GM18873 (cell line): ENCODE results near the gene PLEKHO2.
"Not testable (repeated sequence)": the region's sequence is repeated elsewhere in the genome, so short reads cannot be mapped to it uniquely, and the experiment has no call there.

Experiments
- ATAC-seq: cut with Tn5 transposase; IDR thresholded peaks from one replicate; pipeline ENCODE4 v1.9.1; 2021; ENCODE audit warnings: mild to moderate bottlenecking, moderate library complexity, moderate number of reproducible peaks; ENCODE audit not compliant: unreplicated experiment, low FRiP score

PLEKHO2 gene, protein sequence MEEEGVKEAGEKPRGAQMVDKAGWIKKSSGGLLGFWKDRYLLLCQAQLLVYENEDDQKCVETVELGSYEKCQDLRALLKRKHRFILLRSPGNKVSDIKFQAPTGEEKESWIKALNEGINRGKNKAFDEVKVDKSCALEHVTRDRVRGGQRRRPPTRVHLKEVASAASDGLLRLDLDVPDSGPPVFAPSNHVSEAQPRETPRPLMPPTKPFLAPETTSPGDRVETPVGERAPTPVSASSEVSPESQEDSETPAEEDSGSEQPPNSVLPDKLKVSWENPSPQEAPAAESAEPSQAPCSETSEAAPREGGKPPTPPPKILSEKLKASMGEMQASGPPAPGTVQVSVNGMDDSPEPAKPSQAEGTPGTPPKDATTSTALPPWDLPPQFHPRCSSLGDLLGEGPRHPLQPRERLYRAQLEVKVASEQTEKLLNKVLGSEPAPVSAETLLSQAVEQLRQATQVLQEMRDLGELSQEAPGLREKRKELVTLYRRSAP

DNA sequence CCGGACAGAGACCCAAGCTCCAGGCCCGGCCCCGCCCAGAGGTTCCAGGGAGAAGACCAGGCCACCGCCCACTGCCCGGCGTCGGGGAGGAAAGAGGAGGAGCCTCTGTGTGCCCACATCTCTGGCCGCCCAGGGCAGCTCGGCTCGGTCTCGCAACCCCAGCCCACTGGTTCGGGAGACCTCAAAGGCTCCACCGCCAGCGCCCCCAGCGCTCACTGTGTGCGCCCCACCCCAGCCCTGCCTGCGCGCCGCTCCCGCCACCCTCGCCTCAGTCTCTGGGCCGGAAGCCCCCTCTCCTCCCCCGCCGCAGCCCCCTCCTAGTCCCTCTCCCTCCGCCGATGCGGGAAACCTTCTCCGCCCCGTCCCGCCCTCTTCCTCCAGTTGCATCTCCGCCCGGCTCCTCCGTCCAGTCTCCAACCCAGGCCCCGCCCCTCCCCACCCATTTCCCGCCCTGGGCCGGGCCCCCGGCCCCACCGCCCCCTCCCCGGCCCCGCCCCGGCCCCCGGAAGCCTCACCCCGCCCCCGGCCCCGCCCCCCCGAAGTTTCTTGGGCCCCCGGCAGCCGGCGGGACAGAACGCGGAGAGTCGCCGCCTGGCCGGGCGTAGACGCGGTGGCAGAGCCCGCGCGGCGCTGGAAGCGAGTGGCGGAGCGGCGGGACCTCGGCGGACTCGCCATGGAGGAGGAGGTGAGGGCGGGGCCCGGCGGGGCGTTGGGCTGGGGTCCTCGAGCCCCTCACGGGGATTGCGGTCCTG, at the start of gene PLEKHO2:
TSS of gene PLEKHO2 (plus strand) at position 572 of the 752 bp plus-strand sequence. CDS start at position 674, 102 bp downstream.
- peak; percentile 45 for ATAC-seq

DNA sequence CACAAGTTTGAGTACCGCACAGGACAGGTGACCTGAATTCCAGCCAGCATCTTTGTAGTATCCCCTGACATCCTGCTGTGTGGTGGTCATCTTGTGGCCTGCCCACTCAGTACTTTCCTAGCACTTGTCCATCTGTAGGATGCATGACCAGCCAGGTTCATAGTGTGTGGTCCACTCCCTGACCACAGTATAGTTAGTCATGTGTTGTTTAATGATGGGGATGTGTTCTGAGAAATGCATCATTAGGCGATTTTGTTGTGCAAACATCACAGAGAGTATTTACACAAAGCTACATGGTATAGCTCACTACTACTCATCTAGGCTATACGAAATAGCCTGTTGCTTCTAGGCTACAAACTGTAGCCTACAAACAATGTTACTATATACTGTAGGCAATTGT, 49.4 kb upstream of the PLEKHO2 start:
- ATAC-seq, result no peak

DNA sequence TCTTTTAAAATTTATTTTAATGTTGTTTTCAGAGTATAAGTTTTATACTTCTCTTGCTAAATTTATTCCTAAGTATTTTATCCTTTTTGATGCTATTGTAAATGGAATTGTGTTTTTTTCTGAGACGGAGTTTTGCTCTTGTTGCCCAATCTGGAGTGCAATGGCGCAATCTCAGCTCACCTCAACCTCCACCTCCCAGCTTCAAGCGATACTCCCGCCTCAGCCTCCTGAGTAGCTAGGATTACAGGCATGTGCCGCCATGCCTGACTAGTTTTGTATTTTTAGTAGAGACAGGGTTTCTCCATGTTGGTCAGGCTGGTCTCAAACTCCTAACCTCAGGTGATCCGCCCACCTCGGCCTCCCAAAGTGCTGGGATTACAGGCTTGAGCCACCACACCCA, 46.4 kb upstream of the PLEKHO2 start:
- not testable (repeated sequence) for ATAC-seq

DNA sequence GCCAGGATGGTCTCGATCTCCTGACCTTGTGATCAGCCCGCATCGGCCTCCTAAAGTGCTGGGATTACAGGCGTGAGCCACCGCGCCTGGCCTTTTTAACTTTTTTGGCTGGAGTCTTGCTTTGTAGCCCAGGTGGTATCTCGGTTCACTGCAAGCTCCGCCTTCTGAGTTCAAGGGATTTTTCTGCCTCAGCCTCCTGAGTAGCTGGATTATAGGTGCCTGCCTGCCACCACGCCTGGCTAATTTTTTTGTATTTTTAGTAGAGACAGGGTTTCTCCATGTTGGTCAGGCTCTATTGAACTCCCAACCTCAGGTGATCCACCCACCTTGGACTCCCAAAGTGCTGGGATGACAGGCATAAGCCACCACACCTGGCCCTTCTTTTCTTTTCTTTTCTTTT, 45.8 kb upstream of the PLEKHO2 start:
- not testable (repeated sequence) for ATAC-seq

DNA sequence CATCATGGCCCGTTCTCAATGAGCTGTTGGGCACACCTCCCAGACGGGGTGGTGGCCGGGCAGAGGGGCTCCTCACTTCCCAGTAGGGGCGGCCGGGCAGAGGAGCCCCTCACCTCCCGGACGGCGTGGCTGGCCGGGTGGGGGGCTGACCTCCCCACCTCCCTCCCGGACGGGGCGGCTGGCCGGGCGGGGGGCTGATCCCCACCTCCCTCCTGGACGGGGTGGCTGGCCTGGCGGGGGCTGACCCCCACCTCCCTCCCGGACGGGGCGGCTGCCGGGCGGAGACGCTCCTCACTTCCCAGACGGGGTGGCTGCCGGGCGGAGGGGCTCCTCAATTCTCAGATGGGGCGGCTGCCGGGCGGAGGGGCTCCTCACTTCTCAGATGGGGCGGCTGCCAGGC, 42.8 kb upstream of the PLEKHO2 start:
- ATAC-seq, result not testable (repeated sequence)

DNA sequence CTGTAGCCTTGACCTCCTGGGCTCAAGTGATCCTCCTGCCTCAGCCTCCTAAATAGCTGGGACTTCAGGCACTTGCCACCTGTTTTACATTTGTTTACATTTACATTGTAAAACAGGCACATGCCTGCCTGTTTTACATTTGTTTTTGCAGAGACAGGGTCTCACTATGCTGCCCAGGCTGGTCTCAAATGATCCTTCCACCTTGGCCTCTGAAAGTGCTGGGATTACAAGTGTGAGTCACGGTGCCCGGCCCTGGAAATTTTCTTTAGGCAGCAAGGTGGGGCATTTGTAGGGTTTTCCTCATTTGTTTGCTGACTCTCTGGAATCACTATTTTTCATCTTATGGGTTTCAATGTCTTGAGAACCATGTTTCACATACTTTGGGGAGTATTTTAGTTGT, 41.2 kb upstream of the PLEKHO2 start:
- ATAC-seq, result no peak

DNA sequence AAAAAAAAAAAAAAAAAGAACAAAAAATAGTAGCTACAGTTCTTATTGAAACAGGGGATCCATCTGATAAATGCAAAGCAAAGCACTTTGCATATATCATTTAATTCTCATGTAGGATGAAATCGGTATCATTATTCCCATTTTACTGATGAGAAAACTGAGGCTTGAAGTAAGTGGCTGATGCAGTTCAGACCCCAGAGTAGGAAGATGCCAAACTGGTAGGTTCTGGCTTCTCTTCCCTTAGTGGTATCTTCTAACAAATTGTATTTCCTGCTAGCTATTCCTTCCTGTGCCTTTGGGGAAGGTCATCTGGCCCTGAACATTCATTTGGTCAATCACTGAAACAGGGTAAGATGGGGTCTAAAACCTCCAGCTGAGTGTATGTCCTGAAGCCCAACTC, 38.2 kb upstream of the PLEKHO2 start:
- ATAC-seq, result no peak

DNA sequence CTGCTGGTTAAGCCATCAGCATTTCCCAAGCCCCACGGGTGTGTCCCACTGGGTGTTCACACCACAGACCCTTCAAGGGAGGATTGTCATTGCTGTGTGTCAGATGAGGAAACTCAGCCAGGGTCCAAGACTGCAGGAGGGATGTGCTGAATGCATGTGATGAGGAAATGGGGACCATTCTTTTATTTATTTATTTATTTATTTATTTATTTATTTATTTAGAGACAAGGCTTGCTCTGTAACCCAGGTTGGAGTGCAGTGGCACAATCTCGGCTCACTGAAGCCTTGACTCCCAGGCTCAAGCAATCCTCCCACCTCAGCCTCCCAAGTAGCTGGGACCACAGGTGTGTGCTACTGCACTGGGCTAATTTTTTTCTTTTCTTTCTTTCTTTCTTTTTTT, 37.1 kb upstream of the PLEKHO2 start:
- ATAC-seq, result no peak

DNA sequence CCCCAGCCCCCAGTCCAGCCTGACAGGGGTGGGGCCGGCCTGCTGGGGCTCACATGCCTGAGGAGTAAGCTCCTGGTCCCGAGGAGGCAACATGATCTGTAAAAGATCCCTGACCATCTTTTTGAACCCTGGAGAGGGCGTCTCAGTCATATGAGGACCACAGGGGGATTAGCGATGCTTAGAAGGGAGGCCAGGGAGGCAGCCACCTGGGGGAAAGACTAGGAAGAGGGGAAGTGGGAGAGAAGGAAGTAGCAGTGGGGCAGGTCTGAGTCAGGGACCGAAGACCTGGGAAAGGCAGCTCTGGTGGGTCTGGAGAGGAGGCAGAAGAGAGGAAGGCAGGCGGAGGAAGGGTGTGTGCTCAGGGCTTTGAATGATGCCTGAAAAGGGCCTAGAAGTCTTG, 35.2 kb upstream of the PLEKHO2 start:
- ATAC-seq, result no peak

DNA sequence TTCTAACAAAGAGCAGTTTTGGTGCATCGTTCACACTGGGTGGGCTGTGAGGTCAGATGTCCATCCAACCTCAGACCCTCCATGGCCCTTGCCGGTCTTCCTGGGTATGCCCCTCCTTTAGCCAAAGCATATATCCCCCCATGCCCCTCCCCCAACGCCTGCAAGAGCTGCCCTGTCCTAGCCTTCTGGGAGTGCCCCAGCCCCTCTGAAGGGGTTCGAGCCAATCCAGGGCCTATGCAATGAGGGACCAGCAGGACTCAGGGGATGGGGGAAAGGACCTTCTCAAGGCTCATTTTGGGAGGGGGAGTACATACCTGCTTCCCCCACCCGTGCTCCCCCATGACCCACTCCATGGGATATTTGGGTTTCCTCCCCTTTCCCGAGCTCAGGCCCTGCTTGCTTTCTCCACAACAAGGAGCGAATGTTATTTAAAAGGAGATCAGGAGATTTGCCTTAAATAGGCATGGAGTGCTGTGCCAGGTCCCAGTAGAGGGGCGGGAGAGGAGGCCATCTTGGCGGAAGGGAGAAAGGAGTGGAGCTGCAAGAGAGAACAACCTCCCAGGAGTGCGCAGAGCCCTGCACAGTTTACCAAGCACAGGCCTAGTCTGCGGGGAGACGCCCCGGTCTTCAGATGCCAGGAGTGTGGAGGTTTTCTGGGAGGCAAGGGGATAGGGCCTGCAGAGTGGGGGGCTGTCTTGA, 34.5 kb upstream of the PLEKHO2 start:
- ATAC-seq, result no peak

DNA sequence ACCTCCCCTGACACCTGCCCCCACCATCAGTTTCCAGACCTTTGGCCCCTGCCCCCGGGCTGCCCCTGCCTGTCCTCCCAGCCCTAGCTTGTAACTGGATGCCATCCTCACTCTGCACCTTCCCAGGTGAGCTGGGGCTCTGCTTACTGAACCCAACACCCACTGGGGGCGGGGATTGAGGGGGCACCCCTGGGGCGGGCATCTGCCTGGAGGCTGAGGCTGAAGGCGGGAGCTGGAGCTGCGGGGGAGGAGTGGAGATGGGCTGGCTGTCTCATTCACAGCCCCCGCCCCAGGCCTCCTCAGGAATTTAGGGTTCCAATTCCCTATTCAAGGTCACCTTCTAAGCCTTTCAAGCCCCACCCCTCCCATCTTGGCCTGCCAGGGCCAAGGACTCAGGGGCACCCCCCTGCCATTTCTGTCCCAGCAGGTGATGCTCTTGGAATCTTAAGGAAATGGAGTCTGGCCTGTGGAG, 33.9 kb upstream of the PLEKHO2 start:
- no peak for ATAC-seq

DNA sequence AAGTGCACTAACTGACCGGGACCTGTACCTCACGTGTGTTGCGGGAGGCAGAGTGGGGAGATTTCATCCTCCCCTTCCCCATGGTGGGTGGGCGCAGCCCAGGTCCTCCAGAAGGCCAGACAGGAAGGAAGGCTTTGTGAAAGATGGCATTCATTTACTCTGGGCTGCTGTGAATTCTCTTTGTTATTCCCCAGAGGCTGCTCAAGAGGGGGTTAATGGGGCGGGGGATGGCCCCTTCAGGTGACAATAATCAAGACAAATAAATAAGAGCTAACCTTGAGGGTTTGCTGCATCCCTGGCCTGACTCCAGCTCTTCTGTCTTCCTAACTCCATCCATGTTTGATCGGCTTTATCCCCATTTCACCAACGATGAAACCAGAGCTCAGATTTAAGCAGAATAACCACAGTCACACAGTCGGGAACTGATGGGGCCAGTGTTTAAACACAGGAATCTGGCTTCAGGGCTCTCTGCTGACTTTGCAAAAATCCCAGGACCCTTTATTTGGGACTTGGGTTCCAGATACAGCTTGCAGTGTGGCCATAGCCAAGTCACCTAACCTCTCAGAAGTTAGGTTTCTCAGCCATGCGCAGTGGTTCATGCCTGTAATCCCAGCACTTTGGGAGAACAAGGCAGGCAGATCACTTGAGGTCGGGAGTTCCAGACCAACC, 32.8 kb upstream of the PLEKHO2 start:
- no peak for ATAC-seq

DNA sequence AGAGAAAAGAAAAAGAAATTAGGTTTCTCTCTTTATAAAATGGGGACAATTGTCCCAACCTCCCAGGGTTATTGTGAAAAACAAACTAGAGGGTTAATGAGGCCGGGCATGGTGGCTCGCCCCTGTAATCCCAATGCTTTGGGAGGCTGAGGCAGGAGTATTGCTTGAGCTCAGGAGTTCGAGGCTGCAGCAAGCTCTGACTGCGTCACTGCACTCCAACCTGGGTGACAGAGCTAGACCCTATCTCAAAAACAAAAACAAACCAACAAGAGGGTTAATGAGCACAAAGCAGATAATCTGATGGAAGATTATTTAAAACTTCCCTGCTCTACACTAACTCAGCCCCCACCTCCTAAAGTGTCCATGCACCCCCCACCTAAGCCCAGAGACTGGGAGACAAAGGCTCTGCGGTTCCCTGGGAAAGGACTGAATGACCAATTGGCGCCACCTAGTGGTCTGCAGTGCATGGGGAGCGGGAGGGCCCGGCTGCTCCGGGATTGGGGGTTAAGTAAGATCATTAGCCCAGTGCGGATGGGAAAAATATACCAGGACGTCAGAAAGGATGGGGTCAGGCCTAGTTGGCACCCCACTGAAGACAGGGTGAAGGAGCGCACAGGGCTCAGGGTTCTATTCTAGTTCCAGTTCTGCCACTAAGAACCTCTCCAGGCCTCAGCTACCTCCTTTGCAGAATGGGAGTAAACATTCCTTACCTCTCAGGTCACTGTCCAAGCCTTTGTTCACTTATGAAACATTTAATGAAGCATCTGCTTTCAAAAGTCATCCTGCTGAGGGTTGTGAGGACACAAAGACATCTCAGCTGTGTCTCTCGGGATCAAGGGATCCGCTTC, 31.8 kb upstream of the PLEKHO2 start:
- ATAC-seq, result no peak

DNA sequence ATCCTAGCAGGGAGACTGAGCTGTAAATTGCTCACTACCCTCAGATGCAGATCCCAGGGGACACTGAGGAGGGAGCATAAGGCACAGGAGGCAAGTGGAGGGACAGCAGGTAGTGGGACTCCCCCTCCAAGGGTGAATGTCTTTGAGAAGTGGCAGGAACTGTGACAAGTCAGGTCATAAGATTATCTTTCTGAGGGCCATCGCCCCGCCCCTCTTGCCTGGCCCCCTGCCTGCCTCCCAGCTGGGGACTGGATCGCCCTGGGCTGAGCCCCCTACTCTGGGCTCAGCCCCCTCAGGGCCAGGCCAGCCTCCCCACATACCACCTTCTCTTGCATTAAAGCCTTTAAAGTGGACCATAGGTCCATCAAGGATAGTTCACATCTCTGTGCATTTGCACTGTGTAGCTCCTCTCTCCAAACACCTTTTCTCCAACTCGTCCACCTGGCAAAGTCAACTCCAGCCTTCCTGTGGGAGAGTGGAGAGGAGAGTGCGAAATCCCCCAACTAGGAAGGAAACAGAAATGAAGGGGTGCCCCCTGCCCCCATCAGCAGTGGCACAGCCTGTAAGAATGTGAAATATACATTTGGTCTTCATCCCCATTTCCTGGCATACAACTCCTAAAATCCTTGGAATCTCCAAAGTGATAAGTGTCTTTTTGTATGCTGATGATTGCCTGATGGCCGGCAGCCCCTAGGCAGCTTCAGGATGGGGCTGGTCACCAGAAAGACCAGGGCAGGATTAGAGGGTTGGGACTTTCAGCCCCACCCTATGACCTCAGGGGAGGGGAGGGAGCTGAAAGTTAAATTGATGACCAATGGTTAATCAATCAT, 31.0 kb upstream of the PLEKHO2 start:
- ATAC-seq, result no peak

DNA sequence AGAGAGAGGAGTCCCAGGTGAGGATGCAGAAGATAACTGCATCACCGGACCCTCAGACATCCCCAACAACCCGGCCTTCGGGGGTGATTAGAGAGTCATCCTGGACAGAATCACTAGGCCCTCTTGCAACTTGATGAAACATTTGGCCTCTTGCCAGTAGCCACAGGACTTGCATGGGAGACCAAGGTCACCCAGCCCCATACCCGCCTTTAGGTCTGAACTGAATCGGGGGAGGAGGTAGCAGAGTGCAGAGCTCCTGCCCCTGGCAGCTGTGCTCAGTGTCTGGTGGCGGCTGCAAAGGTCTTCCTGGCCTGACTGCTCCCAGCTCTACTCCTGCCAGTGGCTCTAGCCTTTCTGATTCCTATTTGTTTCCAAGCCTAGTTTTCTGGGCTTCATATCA, 28.6 kb upstream of the PLEKHO2 start:
- ATAC-seq, result no peak

DNA sequence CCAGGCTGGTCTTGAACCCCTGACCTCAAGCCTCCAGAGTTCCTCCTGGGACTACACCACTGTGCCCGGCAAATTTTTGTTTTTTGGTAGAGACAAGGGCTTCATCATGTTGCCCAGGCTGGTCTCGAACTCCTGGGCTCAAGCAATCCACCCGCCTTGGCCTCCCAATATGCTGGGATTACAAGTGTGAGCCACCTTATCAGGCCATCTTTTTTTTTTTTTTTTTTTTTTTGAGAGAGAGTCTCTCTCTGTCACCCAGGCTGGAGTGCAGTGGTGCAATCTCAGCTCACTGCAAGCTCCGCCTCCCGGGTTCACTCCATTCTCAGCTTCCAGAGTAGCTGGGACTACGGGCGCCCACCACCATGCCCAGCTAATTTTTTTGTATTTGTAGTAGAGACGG, 27.4 kb upstream of the PLEKHO2 start:
- ATAC-seq, result not testable (repeated sequence)

DNA sequence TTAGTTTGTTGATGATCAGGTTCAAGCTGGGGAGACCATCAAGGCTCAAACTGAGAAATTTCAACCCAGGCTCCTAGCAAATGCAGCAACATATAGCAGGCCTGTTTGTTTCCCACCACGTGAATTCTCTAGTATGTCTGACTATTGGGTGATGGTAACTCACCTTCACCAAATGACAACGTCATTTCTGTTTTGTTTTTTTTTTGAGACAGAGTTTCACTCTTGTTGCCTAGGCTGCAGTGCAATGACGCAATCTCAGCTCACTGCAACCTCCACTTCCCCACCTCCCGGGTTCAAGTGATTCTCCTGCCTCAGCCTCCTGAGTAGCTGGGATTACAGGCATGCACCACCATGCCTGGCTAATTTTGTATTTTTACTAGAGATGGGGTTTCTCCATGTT, 26.8 kb upstream of the PLEKHO2 start:
- not testable (repeated sequence) for ATAC-seq

DNA sequence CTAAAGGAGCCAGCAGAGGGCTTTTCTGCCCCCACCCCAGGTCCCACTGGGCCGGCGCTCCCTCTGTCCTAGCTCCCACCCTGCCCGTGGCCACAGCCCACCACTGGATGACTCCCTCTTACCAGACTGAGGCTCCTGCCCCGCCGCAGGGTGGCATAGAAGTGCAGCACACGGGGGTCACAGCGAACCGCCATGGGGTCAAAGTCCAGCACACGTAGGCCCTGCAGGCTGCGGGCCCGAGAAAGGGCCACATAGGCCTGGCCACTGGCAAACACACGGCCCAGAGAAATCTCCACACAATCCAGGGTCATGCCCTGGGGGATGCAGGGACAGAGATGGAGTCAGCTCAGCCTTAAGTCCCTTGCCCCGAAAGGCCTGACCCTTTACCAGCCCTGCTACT, 25.3 kb upstream of the PLEKHO2 start:
- ATAC-seq, result no peak
